ENCODE results near the gene RETREG1. TPM values are rescaled to one million over a fixed set of nuclear protein-coding genes. Genes with fewer than 3 reads are reported as not detected.
"Not testable (repeated sequence)": the region's sequence is repeated elsewhere in the genome, so short reads cannot be mapped to it uniquely, and the experiment has no call there.

Gene RETREG1
- total RNA-seq, 2 donors from 2014 or later: 29.4 to 30.2 TPM

GRCh38 chr5:16552666-16553343 is 64.0 kb downstream of the RETREG1 start:
- Mint-ChIP-seq H3K4me1 (ENCODE audit: low read depth) (peaks cover 31% of the 10 kb centered on the region), H3K4me3 (no peak overlapping the region), H3K36me3 (ENCODE audit: insufficient read depth in 2 of 2) (no peaks in the 10 kb centered on the region), H3K27ac (no peak overlapping the region), H3K27me3 (ENCODE audit: low read depth) (no peaks in the 10 kb centered on the region), H3K9me3 (no peaks in the 10 kb centered on the region)
- ATAC-seq (replicated peaks in 1 of 2) (peak; percentile 76 to 78), DNase-seq (peak; percentile 47 to 56)

- no peak overlapping the region for H3K27ac Mint-ChIP-seq
- H3K27me3 Mint-ChIP-seq (ENCODE audit: low read depth): no peaks in the 10 kb centered on the region
- DNase-seq (no peak), ATAC-seq (replicated peaks in 1 of 2) (no peak)
- peaks cover 36% of the 10 kb centered on the region for H3K4me1 Mint-ChIP-seq (ENCODE audit: low read depth)
- H3K9me3 Mint-ChIP-seq: no peaks in the 10 kb centered on the region
- H3K4me3 Mint-ChIP-seq: no peak overlapping the region
- no peaks in the 10 kb centered on the region for H3K36me3 Mint-ChIP-seq (ENCODE audit: insufficient read depth in 2 of 2)
These were observed 65.2 kb downstream of the RETREG1 start for GRCh38 chr5:16551628-16552027.

- H3K27me3 Mint-ChIP-seq (ENCODE audit: low read depth): no peaks in the 10 kb centered on the region
- H3K9me3 Mint-ChIP-seq: no peaks in the 10 kb centered on the region
- H3K4me3 Mint-ChIP-seq: no peak overlapping the region
- H3K27ac Mint-ChIP-seq: no peak overlapping the region
- peak in 1 of 2 donors; percentile 55 for ATAC-seq (replicated peaks in 1 of 2)
- peak; percentile 37 to 48 for DNase-seq
- H3K4me1 Mint-ChIP-seq (ENCODE audit: low read depth): peaks cover 36% of the 10 kb centered on the region
- H3K36me3 Mint-ChIP-seq (ENCODE audit: insufficient read depth in 2 of 2): no peaks in the 10 kb centered on the region
These were observed 66.4 kb downstream of the RETREG1 start for GRCh38 chr5:16550316-16550952.

- H3K27ac Mint-ChIP-seq: no peak overlapping the region
- H3K9me3 Mint-ChIP-seq: no peaks in the 10 kb centered on the region
- no peaks in the 10 kb centered on the region for H3K27me3 Mint-ChIP-seq (ENCODE audit: low read depth)
- no peak overlapping the region for H3K4me3 Mint-ChIP-seq
- H3K4me1 Mint-ChIP-seq (ENCODE audit: low read depth): peaks cover 30% of the 10 kb centered on the region
- no peaks in the 10 kb centered on the region for H3K36me3 Mint-ChIP-seq (ENCODE audit: insufficient read depth in 2 of 2)
- ATAC-seq (replicated peaks in 1 of 2) (no peak), DNase-seq (no peak)
These were observed 67.1 kb downstream of the RETREG1 start for GRCh38 chr5:16549491-16550206.

- DNase-seq (no peak), ATAC-seq (replicated peaks in 1 of 2) (no peak)
- no peaks in the 10 kb centered on the region for H3K9me3 Mint-ChIP-seq
- peaks cover 38% of the 10 kb centered on the region for H3K4me1 Mint-ChIP-seq (ENCODE audit: low read depth)
- H3K36me3 Mint-ChIP-seq (ENCODE audit: insufficient read depth in 2 of 2): no peaks in the 10 kb centered on the region
- H3K27me3 Mint-ChIP-seq (ENCODE audit: low read depth): no peaks in the 10 kb centered on the region
- H3K4me3 Mint-ChIP-seq: no peak overlapping the region
- H3K27ac Mint-ChIP-seq: no peak overlapping the region
These were observed 68.0 kb downstream of the RETREG1 start for GRCh38 chr5:16548812-16549211.

- Mint-ChIP-seq H3K9me3 (no peaks in the 10 kb centered on the region), H3K27me3 (ENCODE audit: low read depth) (no peaks in the 10 kb centered on the region), H3K4me1 (ENCODE audit: low read depth) (peaks cover 42% of the 10 kb centered on the region), H3K36me3 (ENCODE audit: insufficient read depth in 2 of 2) (no peaks in the 10 kb centered on the region), H3K27ac (no peak overlapping the region), H3K4me3 (no peak overlapping the region)
- no peak for DNase-seq
- ATAC-seq (replicated peaks in 1 of 2): no peak
These were observed 68.7 kb downstream of the RETREG1 start for GRCh38 chr5:16548115-16548514.

GRCh38 chr5:16547200-16547842 is 69.5 kb downstream of the RETREG1 start:
- H3K4me1 Mint-ChIP-seq (ENCODE audit: low read depth): peaks cover 39% of the 10 kb centered on the region
- H3K9me3 Mint-ChIP-seq: no peaks in the 10 kb centered on the region
- ATAC-seq (replicated peaks in 1 of 2): no peak
- no peak overlapping the region for H3K4me3 Mint-ChIP-seq
- H3K27ac Mint-ChIP-seq: no peak overlapping the region
- DNase-seq: no peak
- no peaks in the 10 kb centered on the region for H3K36me3 Mint-ChIP-seq (ENCODE audit: insufficient read depth in 2 of 2)
- no peaks in the 10 kb centered on the region for H3K27me3 Mint-ChIP-seq (ENCODE audit: low read depth)

GRCh38 chr5:16546732-16547131 is 70.1 kb downstream of the RETREG1 start:
- H3K4me3 Mint-ChIP-seq: no peak overlapping the region
- H3K27ac Mint-ChIP-seq: no peak overlapping the region
- no peaks in the 10 kb centered on the region for H3K9me3 Mint-ChIP-seq
- ATAC-seq (replicated peaks in 1 of 2): no peak
- peaks cover 39% of the 10 kb centered on the region for H3K4me1 Mint-ChIP-seq (ENCODE audit: low read depth)
- DNase-seq: no peak
- H3K36me3 Mint-ChIP-seq (ENCODE audit: insufficient read depth in 2 of 2): no peaks in the 10 kb centered on the region
- no peaks in the 10 kb centered on the region for H3K27me3 Mint-ChIP-seq (ENCODE audit: low read depth)

GRCh38 chr5:16544607-16545374 is 72.0 kb downstream of the RETREG1 start:
- Mint-ChIP-seq H3K27me3 (ENCODE audit: low read depth) (no peaks in the 10 kb centered on the region), H3K4me1 (ENCODE audit: low read depth) (peaks cover 37% of the 10 kb centered on the region), H3K27ac (no peak overlapping the region), H3K9me3 (no peaks in the 10 kb centered on the region), H3K36me3 (ENCODE audit: insufficient read depth in 2 of 2) (no peaks in the 10 kb centered on the region), H3K4me3 (no peak overlapping the region)
- ATAC-seq (replicated peaks in 1 of 2): no peak
- DNase-seq: no peak

GRCh38 chr5:16543206-16543605 is 73.6 kb downstream of the RETREG1 start:
- H3K4me1 Mint-ChIP-seq (ENCODE audit: low read depth): peaks cover 45% of the 10 kb centered on the region
- H3K27ac Mint-ChIP-seq; H3K27me3 Mint-ChIP-seq (ENCODE audit: low read depth): not testable (repeated sequence)

GRCh38 chr5:16542236-16542635 is 74.6 kb downstream of the RETREG1 start:
- DNase-seq (no peak), ATAC-seq (replicated peaks in 1 of 2) (no peak)
- Mint-ChIP-seq H3K4me1 (ENCODE audit: low read depth) (peaks cover 45% of the 10 kb centered on the region), H3K36me3 (ENCODE audit: insufficient read depth in 2 of 2) (peaks cover 2 to 3% of the 10 kb centered on the region in 2 donors), H3K27ac (no peak overlapping the region), H3K4me3 (no peak overlapping the region), H3K27me3 (ENCODE audit: low read depth) (no peaks in the 10 kb centered on the region), H3K9me3 (no peaks in the 10 kb centered on the region)

More at GRCh38 chr5:16543206-16543605, 73.6 kb downstream of the RETREG1 start:
- H3K9me3 Mint-ChIP-seq; ATAC-seq (replicated peaks in 1 of 2); H3K36me3 Mint-ChIP-seq (ENCODE audit: insufficient read depth in 2 of 2); H3K4me3 Mint-ChIP-seq; DNase-seq: not testable (repeated sequence)

GRCh38 chr5:16541592-16541991 is 75.2 kb downstream of the RETREG1 start:
- H3K27me3 Mint-ChIP-seq (ENCODE audit: low read depth); H3K9me3 Mint-ChIP-seq; H3K27ac Mint-ChIP-seq; H3K36me3 Mint-ChIP-seq (ENCODE audit: insufficient read depth in 2 of 2); H3K4me3 Mint-ChIP-seq; ATAC-seq (replicated peaks in 1 of 2); DNase-seq: not testable (repeated sequence)
- peaks cover 39% of the 10 kb centered on the region for H3K4me1 Mint-ChIP-seq (ENCODE audit: low read depth)

Measured in activated T-cell treated with anti-CD3 and anti-CD28 coated beads, Interleukin-2, amount 50 U/mL, for 72 hours (primary cell).